ENCODE data around the gene DUSP22. TPM values are rescaled to one million over a fixed set of nuclear protein-coding genes. Genes with fewer than 3 reads are reported as not detected.

DUSP22 gene
- total RNA-seq, 4 donors from 2014 or later = 35.4 to 213 (median 49.5) TPM

GRCh38 chr6:363291-363690 is 71.0 kb downstream of the DUSP22 start:
- in situ Hi-C loops (cut with MboI; ENCODE audit: low pct_ligation_motif_present in 1 of 4, low pct_unique_long_range_greater_than_20kb in 1 of 4, low sequenced_read_pairs in 3 of 4) (no loop called here), intact Hi-C loops (cut with DNase I; ENCODE audit: low total_unique reads) (no loop called here)
- H3K27me3 ChIP-seq = peaks cover 5% of the 10 kb centered on the region
- H3K9me3 ChIP-seq = peaks cover 0 to 7% of the 10 kb centered on the region in 2 donors
- no peak overlapping the region for H3K4me3 ChIP-seq
- H3K36me3 ChIP-seq = no peaks in the 10 kb centered on the region
- WGBS, 2 donors (ENCODE audit: low coverage in 1 of 2) = 90 to 92% methylated on average over 12 of the region's 12 CpGs
- no peaks in the 10 kb centered on the region for H3K4me1 ChIP-seq
- H3K27ac ChIP-seq = no peak overlapping the region
- TF ChIP-seq EP300 (IDR thresholded peaks at IDR 0.05; ENCODE audit: low read depth) (no peak), POLR2A (IDR thresholded peaks at IDR 0.05) (no peak), CTCF (IDR thresholded peaks at IDR 0.05) (no peak), POLR2AphosphoS5 (IDR thresholded peaks at IDR 0.05) (no peak)
- DNase-seq = no peak

GRCh38 chr6:363909-364308 is 71.6 kb downstream of the DUSP22 start:
- no peak for DNase-seq
- Histone ChIP-seq H3K4me1 (no peaks in the 10 kb centered on the region), H3K27me3 (peaks cover 7% of the 10 kb centered on the region), H3K4me3 (no peak overlapping the region), H3K9me3 (peaks cover 0 to 7% of the 10 kb centered on the region in 2 donors), H3K27ac (no peak overlapping the region), H3K36me3 (no peaks in the 10 kb centered on the region)
- intact Hi-C loops (cut with DNase I; ENCODE audit: low total_unique reads) = no loop called here
- in situ Hi-C loops (cut with MboI; ENCODE audit: low pct_ligation_motif_present in 1 of 4, low pct_unique_long_range_greater_than_20kb in 1 of 4, low sequenced_read_pairs in 3 of 4) = no loop called here
- 89 to 93% methylated on average over 12 to 13 of the region's 13 CpGs for WGBS, 2 donors (ENCODE audit: low coverage in 1 of 2)
- TF ChIP-seq CTCF (IDR thresholded peaks at IDR 0.05) (no peak), POLR2A (IDR thresholded peaks at IDR 0.05) (no peak), POLR2AphosphoS5 (IDR thresholded peaks at IDR 0.05) (no peak)

DNA sequence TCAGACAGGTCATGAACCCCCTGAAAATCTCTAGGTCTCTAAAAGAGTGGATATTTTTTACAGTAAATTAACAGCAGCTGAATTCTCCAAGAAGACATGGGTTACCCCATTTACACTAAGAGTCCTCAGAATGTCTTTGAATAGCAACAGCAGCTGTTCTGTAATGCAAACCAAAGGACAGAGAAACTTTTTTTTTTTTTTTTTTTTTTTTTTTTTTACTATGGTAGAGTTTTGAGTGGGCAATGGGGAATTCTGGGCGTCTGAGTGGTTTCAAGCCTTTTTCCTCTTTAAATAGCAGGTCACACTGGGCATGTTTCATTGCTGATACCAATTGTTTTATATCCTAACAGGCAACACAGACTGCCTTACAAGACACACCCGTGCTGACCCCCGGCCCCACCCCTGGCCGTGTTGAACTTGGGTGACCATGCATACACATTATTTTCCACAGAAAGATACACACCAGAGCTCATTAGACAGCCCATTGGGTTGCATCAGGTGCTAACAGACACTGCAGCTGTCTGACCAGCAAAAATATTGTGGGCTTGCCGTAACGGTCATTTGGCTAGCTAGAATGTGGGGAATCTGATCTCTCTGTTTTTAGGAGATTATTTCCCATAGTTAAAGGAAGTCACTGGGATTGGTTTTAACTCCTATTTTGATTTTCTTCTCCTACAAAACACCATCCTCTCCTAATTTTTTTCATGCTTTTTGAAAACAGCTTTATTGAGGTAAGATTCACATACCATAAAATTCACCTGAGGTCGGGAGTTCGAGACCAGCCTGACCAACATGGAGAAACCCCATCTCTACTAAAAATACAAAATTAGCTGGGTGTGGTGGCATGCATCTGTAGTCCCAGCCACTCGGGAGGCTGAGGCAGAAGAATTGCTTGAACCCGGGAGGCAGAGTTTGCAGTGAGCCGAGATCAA is 72.6 kb downstream of the DUSP22 start:
- DNase-seq = no peak
- TF ChIP-seq POLR2AphosphoS5 (IDR thresholded peaks at IDR 0.05) (no peak), CTCF (IDR thresholded peaks at IDR 0.05) (no peak), EP300 (IDR thresholded peaks at IDR 0.05; ENCODE audit: low read depth) (no peak), POLR2A (IDR thresholded peaks at IDR 0.05) (no peak)
- Histone ChIP-seq H3K27ac (no peak overlapping the region), H3K36me3 (no peaks in the 10 kb centered on the region), H3K9me3 (peaks cover 0 to 7% of the 10 kb centered on the region in 2 donors), H3K4me3 (no peak overlapping the region), H3K27me3 (peaks cover 13% of the 10 kb centered on the region), H3K4me1 (no peaks in the 10 kb centered on the region)
- in situ Hi-C loops (cut with MboI; ENCODE audit: low pct_ligation_motif_present in 1 of 4, low pct_unique_long_range_greater_than_20kb in 1 of 4, low sequenced_read_pairs in 3 of 4) (no loop called here), intact Hi-C loops (cut with DNase I; ENCODE audit: low total_unique reads) (no loop called here)
- WGBS, 2 donors (ENCODE audit: low coverage in 1 of 2) = 60 to 66% methylated on average over 9 to 11 of the region's 11 CpGs

- no peak overlapping the region for H3K4me3 ChIP-seq
- H3K27me3 ChIP-seq = peaks cover 21% of the 10 kb centered on the region
- no peaks in the 10 kb centered on the region for H3K36me3 ChIP-seq
- 63 to 64% methylated on average over 6 of the region's 6 CpGs for WGBS, 2 donors (ENCODE audit: low coverage in 1 of 2)
- intact Hi-C loops (cut with DNase I; ENCODE audit: low total_unique reads) (no loop called here), in situ Hi-C loops (cut with MboI; ENCODE audit: low pct_ligation_motif_present in 1 of 4, low pct_unique_long_range_greater_than_20kb in 1 of 4, low sequenced_read_pairs in 3 of 4) (no loop called here)
- TF ChIP-seq POLR2A (IDR thresholded peaks at IDR 0.05) (no peak), CTCF (IDR thresholded peaks at IDR 0.05) (no peak), EP300 (IDR thresholded peaks at IDR 0.05; ENCODE audit: low read depth) (no peak), POLR2AphosphoS5 (IDR thresholded peaks at IDR 0.05) (no peak)
- H3K4me1 ChIP-seq = no peaks in the 10 kb centered on the region
- peaks cover 0 to 7% of the 10 kb centered on the region in 2 donors for H3K9me3 ChIP-seq
- DNase-seq = no peak
- no peak overlapping the region for H3K27ac ChIP-seq
These were observed 73.5 kb downstream of the DUSP22 start for GRCh38 chr6:365835-366234.
